NCI-H2171 (cell line): ENCODE measurements around the gene SLC7A6OS.

ENCODE experiments used
- DNase-seq: peaks from one replicate; lab custom pipeline; 2025; lab: John Stamatoyannopoulos, UW

Gene SLC7A6OS

DNA sequence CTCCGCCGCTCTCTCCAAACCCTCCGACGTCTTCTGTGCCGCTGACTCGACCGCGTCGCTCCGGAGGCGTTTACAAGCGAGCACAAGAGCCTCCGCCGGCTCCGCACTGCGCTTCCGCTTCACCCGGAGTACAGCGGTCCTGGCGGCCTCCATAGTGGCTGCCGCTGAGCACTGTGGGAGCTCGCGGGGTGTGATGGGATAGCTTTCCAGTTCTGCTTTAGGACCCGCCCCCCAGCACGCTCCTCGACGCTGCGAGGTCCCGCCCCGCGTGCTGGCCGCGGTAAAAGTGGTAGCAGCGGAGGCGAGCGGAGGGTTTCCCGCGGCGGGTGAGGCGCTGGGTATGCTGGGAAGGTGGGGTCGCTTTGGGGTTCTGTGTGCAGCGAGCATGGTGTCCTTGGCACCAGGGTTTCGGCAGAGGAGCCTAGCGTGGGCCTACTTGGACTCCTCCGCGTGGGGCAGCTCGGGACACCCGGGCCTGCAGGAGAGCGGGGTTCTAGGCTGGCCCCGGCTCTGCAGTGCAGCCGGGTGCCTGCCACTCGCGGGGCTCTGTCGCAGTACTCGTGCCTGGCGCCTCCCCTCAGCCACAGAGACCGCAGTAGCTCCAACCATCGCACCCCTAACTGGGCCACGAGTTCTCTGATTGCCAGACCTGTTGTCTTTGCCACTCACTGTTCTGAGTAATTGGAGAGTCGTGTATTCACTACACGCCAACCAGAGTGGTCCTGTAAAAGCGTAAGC lies at the start of gene SLC7A6OS, which contains the start of gene PRMT7:
Gene SLC7A6OS (minus strand): TSS at position 173 of the 738 bp plus-strand sequence. CDS start 20 bp downstream, at position 153.
Gene PRMT7 (plus strand): TSS at position 246 of the 738 bp plus-strand sequence. CDS start 4,961 bp downstream, outside the sequence.
- peak; percentile 92 for DNase-seq

DNA sequence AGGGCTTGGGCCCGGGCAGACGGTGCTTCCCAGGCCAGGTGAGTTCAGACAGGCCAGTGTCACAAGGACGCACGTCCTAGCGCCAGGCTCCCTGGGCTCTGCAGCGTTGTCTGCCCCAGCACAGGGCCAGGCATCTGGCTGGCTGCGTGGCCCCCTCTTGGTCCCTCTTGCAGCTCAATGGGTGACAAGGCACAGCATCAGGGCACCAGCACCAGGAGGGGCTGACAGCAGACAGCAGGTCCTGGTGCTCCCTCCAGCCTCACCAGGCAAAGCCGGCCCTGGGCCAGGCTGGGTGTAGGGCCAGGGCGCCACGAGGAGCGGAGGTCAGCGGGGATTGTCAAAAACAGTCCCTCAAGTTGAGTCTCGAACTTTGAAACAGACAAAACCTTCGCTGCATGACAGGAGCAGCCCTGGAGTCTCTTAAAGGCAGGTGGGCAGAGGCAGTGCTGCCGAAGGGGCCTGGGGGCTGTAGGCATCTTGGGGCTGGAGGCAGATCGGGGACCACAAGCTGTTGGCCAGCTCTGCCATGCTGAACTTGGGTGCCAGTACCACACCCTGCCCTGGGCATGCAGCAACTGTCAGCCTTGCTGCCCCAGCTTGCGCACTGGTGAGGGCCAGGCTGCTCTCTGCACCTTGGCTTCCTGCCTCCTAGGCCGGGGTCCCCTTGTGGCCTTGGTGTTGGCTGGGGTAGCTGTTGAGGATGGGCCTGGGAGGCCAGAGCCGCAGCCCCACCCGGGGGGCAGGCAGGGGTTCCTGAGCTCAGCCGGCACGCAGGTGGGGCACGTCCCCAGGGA lies 48.8 kb upstream of the SLC7A6OS start:
- no peak for DNase-seq

DNA sequence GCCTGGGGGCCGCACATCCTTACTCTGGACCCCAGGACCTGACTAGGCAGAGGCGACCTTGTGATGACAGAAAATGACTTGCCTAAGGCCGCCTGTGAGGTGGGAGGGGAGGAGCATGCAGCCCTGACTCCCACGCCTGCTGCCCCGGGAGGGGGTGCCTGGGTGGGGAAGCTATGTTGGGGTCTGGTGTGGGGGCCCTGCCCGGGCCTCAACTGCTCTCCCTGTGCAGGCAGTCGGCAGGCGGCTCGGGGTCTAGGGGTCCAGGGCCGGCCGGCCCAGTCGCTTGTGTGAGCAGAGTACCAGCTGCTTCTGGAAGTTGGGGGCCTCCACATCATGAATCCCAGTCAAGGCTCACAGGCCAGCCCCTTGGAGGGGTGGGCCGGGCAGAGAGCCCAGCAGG lies 48.2 kb upstream of the SLC7A6OS start:
- no peak for DNase-seq

DNA sequence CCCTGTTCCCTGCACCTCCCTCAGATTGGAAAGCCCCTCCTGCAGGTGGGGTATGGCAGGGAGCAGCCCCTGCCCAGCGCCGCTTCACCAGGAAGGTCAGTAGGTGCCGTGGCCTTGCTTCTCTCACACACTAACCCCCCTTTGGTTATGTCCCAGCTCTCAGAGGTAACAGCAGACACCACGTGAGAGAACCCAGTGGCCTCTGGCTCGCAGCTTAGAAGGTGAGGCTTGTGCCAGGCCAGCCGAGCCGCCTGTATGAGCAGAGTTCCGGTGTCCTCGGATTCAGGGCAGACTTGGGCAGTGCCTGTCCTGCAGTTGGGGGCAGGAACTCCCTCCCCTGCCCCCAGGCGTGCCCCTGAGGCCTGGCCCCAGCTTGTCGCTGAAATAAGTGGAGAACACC lies 47.2 kb upstream of the SLC7A6OS start:
- no peak for DNase-seq

DNA sequence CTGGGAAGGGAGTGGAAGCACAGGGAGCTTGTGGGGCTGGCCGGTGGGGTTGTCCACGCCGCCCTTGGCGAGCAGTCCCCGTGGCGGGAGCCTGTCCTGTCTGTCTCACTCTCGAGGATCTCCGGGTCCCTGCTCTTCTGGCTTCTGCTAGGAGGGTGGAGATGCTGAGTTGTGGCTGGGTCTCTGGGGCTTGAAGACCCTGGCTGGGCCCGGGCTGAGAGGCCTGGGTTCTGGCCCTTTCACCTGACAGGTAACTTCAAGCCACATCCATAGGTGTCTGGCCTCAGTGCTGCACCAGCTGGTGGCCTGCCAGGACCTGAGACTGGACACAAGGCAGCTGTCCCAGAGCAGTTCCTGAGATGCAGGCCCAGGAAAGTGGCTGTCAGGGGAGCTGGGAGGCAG lies 46.8 kb upstream of the SLC7A6OS start:
- no peak for DNase-seq

DNA sequence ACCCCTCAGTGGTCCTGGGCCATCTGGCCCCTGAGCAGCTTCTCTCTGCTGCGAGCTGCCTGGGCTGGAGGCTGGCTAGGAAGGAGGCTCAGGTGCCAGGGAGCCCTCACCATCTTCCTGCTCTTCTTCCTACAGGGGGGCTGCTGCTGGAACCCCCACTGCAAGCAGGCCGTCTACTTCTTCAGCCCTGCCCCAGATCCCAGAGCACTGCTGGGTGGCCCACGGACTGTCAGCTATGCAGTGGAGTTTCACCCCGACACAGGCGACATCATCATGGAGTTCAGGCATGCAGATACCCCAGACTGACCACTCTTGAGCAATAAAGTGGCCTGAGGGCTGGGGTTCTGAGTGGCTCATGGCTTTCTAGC lies 46.2 kb upstream of the SLC7A6OS start:
- DNase-seq, result no peak

DNA sequence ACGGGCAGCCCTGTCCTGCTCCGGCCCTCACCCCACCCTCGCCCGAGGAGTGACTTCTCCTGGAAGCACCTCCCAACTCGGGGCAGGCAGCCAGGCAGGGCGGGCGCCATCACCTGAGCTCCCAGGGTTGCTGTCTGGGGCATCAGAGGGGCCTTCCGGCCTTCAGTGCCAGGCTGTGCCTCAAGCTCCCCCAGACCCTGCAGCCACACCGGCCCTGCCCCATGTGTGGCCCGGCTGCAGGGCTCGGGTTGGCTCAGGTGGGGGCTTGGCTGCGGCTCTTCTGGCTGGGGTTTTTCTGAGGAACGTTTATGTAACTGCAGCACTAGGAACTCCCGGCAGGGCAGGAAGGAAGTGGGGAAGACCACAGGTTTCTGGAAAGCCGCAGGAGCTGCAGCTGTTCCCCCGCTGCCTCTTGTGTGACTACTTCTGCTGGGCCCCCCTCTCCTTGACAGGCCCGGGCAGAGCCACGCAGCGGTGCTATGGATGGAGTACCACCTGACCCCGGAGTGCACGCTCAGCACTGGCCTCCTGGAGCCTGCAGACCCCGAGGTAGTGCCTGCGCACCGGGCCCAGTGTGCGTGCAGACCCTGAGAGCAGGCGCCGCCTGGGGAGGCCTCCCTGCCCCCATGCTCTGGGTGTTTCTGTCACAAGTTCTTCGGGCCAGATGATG lies 45.6 kb upstream of the SLC7A6OS start:
- no peak for DNase-seq

DNA sequence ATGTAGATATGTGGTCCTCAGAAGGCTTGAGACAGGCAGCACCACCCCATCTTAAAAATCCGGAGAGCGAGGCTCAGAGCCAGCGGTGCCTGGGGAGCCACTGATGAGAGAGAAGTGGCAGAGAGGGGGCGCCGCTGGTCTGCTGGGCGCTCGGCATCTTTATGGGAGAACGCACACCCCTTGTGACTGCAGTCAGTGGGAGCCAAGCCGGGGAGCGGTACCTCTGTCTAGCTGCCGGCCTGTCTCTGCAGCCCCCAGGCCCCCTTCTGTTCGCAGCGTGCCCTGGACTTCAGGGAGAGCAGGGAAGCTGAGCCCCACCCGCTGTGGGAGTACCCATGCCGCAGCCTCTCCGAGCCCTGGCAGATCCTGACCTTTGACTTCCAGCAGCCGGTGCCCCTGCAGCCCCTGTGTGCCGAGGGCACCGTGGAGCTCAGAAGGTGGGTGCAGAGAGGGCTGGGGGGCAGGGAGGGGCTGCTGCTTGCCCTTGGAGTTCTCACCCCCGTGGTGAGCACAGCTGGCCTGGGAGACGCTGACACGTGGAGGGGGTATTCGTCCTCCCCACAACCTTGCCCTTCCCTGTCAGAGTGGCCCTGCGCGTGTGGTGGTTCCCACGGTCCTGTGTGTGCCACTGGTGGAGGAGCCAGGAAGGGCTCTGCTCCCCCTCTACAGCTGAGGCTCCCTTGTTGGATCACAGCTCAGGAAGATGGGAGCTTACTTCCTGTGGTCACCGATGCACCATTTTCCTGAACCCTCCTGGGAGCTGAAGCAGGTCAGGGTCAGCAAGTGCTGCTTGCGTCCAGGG lies 44.9 kb upstream of the SLC7A6OS start:
- DNase-seq, result no peak

DNA sequence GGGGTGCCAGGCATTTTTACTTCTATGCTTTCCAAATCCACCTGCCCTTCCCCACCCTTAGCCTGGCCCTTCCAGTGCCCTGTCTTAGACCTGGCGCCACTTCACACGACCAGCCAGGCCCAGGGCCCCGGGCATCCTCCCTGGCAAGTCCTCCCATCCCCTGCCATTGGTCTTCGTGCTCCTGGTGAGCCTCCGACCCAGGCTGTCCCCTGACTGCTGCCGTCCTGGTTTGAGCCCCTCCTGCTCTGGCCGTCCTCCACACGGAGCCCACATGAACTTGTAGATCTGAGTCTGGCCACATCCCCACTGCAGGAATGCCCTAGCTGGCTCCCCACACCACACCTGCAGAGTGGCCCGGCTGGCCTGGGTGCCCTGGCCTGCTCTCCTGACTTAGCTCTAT lies 44.1 kb upstream of the SLC7A6OS start:
- no peak for DNase-seq

DNA sequence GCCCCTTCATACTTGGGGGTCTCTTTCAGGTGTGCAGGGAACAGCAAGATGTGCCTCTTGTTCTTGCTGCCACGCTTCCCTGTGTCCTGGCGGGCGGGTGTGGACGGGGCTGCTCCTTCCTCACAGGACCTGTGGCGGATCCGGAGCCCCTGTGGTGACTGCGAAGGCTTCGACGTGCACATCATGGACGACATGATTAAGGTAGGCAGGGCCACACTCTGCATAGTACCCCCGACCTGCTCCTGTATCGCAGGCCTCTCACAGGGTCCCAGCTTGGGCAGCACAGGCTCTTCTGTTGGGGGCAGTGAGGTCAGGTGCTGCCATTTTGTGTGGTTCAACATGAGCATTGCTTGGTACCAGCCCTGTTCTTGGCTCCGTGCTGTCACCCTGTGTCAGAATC lies 42.6 kb upstream of the SLC7A6OS start:
- DNase-seq, result no peak

DNA sequence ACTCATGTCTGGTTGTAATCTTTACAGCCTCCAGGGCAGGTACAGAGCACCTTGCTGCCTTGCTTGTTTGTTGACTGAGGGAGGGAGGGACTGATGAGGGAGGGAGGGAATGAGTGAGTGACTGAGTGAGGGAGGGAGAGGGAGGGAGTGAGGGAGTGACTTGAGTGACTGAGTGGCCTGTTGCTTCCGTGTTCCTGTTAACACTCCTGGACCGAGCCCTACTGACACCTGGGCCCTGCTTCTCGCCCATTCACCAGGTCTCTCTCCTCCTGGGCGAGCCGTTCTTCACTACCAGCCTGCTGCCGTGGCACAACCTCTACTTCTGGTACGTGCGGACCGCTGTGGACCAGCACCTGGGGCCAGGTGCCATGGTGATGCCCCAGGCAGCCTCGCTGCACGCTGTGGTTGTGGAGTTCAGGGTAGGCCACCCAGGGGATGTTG lies 41.3 kb upstream of the SLC7A6OS start:
- DNase-seq, result no peak

DNA sequence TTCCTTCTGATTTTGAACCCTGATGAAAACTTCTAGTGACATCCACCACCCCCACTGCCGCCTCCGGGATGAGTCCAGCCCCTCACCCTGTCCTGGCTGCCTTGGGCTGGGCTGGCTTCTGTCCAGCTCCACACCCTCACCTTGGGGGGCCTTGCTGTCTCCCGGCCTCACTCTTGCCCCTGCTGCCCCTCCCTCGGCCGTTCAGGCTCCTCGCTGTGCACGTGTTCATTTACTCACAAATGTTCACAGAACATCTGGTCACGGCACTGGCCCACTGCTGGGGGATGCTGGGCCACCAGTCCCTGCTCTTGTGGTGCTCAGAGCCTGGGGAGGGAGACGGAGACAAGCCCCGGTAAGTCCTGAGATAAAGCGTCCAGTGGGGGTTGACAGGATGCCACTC lies 40.7 kb upstream of the SLC7A6OS start:
- DNase-seq, result no peak

DNA sequence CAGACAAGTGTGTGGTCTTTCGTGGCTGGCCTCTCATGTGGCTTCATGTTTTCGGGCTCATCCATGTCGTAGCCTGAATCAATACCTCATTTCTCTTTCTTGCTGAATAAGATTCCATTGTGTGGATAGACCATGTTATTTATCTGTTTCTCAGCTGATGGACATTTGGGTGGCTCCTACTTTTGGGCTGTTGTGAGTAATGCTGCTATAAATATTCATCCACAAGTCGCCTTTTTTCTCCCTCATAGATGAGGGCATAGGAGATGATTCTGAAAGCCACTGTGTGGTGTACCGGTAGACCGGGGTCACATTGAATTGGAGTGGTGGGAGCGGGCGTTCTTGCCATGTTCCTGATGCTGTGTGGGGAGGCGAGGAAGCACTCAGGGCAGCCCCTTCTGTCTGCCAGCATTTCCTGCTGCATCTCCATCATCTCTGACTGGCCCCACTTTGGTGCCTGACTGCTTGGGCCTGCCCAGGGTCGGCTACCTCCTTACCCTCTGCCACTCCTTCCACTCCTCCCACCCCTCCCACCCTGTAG lies 40.1 kb upstream of the SLC7A6OS start:
- no peak for DNase-seq

DNA sequence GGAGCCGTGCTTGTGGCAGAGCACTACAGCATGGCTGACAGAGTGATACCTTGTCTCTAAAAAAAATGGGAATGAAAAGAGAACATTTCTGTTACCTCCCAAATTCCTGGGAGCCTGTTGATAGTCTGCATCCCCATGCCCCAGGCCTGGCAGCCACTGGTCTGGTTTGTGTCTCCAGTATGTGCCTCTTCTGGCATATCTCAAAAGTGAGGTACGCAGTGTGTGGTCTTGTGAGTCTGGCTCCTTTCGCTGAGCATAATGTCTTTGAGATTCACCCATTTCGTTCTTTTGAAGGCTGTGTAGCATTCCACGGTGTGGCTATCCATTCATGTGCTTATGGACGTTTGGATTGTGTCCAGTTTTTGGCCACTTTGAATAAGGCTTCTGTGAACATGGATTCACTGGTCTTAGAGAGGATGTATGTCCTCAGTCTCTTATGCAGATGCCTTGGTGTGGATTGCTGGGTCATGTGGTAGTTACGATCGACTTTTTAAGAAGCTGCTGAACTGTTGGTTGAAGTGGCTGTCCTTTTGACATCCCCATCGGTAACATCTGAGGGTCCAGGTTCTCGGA lies 39.2 kb upstream of the SLC7A6OS start:
- DNase-seq, result no peak

DNA sequence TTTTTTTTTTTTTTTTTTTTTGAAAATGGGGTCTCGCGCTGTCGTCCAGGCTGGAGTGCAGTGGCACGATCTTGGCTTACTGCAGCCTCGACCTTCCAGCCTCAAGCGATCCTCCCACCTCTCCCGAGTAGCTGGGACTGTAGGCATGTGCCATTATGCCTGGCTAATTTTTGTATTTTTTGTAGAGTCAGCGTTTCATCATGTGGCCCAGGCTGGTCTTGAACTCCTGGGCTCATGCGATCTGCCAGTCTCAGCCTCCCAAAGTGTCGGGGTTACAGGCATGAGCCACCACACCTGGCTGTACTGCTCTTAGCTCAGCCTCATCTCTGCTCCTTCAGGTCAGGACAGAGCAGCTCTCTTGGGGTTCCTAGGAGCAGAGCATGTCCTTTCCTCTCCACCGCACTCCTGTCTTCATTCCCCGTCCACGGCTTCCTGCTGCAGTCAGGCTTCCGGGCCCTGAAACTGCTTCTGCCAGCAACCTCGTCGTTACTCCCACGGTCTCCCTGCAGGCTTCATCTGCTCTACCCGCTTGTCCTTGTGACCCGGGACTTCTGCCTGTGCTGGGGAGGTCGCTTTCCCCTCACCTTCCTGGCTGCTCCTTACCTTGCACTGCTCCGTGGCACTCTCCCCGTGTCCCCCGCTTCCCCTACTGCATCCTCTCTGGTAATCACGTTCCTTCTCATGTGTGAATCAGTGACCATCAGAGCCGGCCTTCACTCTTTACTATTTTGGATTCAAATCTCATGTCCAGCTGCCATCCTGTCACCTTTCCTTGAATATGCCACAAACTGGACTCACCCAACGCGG lies 38.1 kb upstream of the SLC7A6OS start:
- no peak for DNase-seq

DNA sequence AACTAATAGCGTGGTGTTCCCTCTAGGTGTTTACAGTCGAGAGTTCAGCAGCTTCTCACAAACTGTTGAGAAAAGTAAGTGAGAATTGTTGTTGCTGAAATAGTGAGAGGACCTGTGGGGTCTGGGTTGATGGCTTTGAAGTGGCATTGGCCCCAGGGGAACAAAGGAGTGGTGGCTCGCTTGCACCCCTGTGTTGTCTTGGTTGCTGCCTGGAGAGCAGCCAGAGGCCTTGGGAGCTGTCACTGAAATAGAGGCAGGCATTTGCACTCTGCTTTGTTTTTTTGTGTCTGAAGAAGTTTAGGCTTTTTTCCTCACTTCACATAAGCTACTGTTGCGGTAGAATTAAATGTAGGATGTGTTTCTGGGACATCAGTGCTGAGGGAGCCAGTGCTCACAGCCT lies 36.9 kb upstream of the SLC7A6OS start:
- no peak for DNase-seq

DNA sequence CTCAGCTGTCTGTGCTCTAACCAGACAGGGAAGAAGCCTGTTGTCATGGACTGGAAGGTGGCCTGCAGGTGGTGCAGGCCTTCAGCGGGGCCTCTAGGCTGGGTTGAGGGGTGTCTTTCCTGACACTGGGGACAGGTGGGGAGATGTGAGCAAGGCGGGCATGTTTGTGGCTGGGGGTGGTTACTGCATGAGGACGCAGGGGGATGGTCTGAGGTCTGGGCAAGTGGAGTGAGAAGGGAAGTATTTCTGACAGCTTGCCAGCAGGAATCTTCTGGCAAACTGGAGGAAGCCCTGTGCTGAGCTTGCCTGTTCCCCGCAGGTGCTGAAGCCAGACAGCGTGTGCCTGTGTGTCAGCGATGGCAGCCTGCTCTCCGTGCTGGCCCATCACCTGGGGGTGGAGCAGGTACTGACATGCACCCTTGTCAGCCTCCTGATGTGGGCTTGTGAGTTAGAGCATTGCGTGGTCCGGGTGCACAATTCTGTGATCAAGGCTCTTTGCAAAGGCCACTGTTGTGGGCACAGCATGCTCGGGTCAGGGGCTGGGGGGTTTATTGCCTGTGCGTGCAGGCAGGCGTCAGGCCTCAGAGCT lies 36.2 kb upstream of the SLC7A6OS start:
- DNase-seq, result no peak

DNA sequence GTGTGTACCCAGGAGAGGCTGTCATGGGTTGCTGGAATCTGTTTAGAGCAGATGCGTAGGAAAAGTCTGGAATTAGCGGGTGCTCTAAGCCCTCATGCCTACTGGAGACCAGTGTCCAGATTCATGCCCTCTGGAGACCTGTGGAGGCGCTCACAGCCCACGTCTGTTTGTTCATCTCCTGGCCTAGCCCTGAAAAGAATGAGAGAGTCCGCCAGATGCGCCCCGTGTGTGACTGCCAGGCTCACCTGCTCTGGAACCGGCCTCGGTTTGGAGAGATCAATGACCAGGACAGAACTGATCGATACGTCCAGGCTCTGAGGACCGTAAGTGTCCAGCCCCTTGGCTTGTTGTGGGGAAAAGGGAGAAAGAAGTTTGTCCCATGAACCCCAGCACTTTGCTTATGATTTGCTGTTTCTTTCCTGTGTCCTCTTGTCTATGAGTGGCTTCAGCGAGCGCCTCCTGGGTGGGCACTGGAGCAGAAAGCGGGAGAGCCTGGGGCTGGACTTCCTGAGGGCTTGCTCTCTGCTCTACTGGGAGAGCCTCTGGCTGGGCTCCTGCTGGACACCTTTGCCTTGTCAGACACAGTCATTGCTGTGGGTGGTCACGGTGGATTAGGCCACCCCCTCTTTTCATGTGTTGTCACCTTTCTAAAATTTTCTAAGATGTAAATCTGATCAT lies 35.4 kb upstream of the SLC7A6OS start:
- no peak for DNase-seq

DNA sequence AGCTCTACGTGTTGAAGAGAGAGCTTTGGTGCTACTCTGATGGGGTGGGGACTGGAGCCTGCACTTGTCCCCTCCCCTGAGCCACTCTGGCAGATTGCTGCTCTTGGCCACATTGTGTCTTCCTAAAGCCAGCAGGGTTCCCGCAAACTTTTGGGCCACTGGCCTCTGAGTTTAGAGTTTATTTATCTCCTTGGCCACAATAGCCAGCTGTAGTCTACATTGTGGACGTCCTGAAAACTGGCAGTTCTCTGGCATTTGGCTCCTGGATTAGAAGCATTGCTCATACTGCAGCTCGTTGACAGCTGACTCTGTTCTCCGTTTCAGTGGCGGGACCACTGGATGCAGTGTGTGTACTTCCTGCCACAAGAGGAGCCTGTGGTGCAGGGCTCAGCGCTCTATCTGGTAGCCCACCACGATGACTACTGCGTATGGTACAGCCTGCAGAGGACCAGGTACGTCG lies 34.6 kb upstream of the SLC7A6OS start:
- DNase-seq, result no peak
